GM21737 (cell line): ENCODE results near the gene COX7A2L.

ENCODE experiments used
- ATAC-seq: cut with Tn5 transposase; IDR thresholded peaks from one replicate; pipeline ENCODE4 v1.9.1; 2021; ENCODE audit warnings: mild to moderate bottlenecking, moderate library complexity; ENCODE audit not compliant: unreplicated experiment

Gene COX7A2L

DNA sequence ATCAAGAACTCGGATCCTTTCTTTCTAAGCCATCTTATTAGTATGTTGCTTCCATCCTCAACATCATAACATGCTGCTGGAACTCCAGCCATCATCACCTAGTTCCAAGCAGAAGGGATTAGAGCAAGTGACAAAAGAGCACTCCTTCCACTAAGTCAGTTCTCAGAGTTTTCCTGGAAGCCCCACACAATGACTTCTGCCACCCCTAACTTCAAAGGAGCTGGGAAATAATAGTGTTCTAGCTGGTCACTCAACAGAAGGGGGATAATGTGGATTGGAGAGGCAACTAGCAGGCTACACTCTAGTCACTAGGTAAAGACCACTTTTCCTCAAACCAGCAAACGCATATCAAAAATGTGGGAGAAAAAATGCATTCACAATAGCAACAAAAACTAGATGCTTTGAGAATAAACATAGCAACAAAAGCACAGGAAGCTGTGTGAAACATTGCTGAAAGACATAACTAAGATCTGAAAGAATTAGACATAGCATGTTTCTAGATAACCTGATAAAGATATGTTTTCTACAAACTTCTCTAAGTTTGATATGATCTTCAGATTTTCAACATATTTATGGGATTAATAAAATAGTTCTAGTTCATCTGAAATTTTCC lies 39.5 kb downstream of the COX7A2L start:
- no peak for ATAC-seq

- no peak for ATAC-seq
Observed at GRCh38 chr2:42319265-42319664, 41.8 kb downstream of the COX7A2L start.

DNA sequence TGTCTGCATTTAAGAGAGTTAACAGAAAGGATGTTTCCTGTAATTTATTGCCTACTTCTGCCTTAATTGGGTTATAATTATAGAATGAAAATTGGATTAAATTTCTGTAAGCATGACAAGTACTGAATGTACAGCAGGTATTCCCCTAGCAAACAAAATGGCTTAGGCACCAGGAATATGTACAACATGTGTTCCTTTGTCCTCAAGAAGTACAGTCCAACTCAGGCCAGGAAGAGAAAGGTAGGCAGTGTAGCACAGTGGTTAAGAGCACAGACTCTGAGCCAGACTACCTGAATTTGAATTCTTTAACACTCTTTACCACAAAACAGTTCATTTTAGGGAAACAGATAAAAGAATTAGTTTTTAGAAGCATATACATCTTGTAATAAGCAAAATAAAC lies 43.1 kb downstream of the COX7A2L start:
- ATAC-seq: no peak

DNA sequence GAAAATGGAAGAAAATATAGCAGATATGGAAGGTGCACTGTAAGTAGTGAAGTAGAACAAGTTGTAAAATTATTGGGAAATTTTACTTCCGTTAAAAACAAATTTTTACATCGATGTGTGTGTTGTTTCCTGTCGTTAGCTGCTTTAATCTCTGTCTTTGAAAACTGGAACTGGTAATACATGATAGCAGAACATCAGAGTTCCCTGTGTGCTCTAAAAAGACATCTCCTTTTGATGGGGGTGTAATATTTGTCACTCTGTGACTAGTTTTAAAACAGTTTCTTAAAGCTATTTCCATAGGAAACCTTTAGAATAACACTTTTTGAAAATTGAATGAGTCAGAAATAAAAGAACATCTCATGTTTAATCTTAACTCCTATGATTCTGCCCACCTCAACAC lies 43.5 kb downstream of the COX7A2L start:
- ATAC-seq: no peak

DNA sequence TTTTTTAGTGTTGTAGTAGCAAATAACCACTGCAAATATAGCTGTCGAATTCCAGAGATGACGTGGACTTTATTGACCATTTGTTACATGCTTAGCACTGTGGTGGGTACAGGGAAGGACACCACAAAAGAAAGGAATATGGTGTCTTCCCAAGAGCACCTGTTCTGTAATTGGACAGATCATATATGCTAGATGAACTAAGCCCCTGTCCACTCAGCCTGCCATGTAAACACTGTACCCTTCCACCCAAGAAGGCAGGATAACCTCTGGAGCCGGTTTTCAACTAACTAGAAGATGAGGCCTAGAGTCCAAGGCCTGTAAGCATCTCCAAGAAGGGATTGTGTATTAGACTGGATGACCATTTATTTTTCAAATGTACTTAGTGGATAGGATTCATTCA lies 44.1 kb downstream of the COX7A2L start:
- no peak for ATAC-seq

DNA sequence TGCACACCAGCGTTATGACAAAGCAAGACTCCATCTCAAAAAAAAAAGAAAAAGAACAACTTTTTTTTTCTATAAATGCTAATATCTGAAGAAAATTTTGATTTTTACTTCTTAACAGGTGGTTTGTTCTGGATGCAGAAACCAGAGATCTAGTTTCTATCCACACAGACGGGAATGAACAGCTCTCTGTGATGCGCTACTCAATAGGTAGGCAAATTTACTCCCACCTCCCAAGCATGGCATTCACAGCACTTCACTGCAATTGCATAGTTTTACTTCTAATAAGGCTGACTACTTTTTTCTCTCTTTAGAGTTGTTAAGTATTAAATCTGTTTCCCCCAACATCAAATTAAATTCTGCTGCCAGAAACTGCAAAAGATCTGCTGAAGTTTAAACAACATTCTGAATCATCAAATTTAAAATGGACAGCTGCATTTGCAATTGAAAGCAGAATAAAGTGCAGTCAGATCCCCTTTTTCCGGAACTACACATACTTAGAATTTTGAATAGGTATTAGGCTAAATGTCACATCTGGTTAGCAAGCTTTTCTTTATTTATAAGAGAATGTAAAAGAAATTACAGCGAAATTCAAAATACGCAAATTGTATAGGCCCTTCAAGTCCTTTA lies 45.1 kb downstream of the COX7A2L start:
- no peak for ATAC-seq

DNA sequence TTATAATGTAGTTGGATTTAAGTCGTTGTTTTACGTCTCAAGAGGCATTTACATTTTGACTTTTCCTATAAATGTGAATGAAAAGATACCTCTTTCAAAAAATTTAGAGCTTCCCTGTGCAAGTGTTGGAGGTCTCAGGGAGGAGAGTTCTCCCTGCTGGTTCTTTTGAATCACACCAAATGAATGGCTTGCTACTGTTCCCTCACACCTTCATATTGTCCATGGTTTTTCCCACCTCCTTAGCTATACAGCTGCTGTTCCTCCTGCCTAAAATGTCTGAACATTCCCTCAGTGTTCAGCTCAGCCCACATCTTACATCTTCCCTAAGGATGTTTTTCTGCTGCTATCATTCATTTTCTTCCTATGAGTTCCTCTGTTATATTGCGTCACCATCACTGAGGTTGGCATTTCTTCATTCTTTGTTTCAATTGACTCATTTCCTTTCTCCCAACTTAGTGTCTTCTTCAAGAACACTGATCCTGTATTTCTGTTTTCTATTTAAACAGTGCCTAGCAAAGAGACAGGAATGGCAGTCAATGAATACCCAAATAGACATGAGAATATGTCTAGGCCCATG lies 46.0 kb downstream of the COX7A2L start:
- ATAC-seq: no peak

DNA sequence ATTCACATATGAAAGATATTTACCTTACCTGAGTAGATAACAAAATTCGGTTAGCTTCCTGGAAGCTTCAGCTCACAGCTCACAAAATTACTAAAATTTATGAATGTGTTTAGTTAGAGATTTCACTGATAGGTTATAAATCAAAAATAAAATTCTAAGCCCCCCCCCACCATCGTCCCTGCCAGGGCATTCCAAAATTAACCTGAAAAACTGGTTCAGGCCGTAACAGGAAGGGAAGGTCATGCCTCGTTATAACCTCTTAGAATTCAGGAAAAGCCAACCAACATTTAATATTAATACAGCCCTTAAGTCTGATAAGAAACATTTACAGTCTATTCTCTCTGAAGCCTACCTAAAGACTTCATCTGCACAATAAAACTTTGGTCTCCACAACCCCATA lies 48.9 kb downstream of the COX7A2L start:
- ATAC-seq: no peak

DNA sequence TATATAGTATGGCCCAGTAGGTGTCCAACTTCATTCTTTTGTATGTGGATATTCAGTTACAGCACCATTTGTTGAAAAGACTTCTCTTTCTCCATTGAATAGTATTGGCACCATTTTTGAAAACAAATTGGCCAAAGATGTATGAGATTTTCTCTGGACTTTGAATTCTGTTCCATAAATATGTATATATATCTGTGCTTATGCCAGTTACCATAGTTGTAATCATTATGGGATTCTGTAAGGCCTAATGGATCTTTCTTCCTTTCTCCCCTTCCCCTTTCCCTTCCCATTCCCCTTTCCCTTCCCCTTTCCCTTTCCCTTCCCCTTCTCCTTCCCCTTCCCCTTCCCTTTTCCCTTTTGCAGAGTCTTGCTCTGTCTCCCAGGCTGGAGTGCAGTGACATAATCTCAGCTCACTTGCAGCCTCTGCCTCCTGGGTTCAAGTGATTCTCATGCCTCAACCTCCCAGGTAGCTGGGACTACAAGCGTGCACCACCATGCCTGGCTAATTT lies 51.0 kb downstream of the COX7A2L start:
- ATAC-seq: no peak

DNA sequence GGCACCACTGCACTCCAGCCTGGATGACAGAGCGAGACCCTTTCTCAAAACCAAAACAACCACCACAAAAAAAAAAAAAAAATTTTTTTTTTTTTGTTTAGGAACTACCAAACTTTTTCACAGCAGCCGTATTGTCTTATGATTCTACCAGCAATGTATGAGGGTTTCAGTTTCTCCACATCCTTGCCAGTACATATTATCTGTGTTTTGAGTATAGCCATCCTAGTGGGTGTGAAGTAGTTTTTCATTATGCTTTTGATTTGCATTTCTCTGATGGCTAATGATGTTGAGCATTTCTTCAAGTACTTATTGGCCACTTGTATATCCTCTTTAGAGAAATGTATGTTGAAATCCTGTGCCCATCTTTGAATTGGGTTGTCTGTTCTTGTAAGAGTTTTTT lies 51.7 kb downstream of the COX7A2L start:
- ATAC-seq: no peak

- ATAC-seq: no peak
Observed at GRCh38 chr2:42307180-42307579, 53.8 kb downstream of the COX7A2L start.

GRCh38 chr2:42304059-42304713 lies 56.8 kb downstream of the COX7A2L start:
- no peak for ATAC-seq

- no peak for ATAC-seq
Observed at GRCh38 chr2:42303252-42303651, 57.8 kb downstream of the COX7A2L start.

- ATAC-seq: no peak
Observed at GRCh38 chr2:42300527-42300926, 60.5 kb downstream of the COX7A2L start.
